Measurements from ENCODE around the gene TRPV5.

GRCh38 chr7:142917447-142917846 is 16.1 kb downstream of the TRPV5 start:
- TF ChIP-seq, protein P1, sequence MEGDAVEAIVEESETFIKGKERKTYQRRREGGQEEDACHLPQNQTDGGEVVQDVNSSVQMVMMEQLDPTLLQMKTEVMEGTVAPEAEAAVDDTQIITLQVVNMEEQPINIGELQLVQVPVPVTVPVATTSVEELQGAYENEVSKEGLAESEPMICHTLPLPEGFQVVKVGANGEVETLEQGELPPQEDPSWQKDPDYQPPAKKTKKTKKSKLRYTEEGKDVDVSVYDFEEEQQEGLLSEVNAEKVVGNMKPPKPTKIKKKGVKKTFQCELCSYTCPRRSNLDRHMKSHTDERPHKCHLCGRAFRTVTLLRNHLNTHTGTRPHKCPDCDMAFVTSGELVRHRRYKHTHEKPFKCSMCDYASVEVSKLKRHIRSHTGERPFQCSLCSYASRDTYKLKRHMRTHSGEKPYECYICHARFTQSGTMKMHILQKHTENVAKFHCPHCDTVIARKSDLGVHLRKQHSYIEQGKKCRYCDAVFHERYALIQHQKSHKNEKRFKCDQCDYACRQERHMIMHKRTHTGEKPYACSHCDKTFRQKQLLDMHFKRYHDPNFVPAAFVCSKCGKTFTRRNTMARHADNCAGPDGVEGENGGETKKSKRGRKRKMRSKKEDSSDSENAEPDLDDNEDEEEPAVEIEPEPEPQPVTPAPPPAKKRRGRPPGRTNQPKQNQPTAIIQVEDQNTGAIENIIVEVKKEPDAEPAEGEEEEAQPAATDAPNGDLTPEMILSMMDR (IDR thresholded peaks at IDR 0.05; ENCODE audit: low read depth, low read length, poor library complexity, severe bottlenecking) = no peak
- TF ChIP-seq EZH2phosphoT487 (IDR thresholded peaks at IDR 0.05; ENCODE audit: borderline replicate concordance, low read length) = no peak
